Effector CD4-positive, alpha-beta T cell (primary cell): ENCODE results near the gene ZBED5.
"Not testable (repeated sequence)": the region's sequence is repeated elsewhere in the genome, so short reads cannot be mapped to it uniquely, and the experiment has no call there.

ENCODE experiments used
- DNase-seq: peaks from one replicate; pipeline ENCODE4 v3.0.0-alpha.2; 2020
- total RNA-seq: gene quantifications from one replicate; lab custom pipeline; 2026; lab: John Stamatoyannopoulos, UW

The ZBED5 gene
- total RNA-seq: 75.4 reads per million, percentile 77 among the genes with 10 or more reads in this experiment

DNA sequence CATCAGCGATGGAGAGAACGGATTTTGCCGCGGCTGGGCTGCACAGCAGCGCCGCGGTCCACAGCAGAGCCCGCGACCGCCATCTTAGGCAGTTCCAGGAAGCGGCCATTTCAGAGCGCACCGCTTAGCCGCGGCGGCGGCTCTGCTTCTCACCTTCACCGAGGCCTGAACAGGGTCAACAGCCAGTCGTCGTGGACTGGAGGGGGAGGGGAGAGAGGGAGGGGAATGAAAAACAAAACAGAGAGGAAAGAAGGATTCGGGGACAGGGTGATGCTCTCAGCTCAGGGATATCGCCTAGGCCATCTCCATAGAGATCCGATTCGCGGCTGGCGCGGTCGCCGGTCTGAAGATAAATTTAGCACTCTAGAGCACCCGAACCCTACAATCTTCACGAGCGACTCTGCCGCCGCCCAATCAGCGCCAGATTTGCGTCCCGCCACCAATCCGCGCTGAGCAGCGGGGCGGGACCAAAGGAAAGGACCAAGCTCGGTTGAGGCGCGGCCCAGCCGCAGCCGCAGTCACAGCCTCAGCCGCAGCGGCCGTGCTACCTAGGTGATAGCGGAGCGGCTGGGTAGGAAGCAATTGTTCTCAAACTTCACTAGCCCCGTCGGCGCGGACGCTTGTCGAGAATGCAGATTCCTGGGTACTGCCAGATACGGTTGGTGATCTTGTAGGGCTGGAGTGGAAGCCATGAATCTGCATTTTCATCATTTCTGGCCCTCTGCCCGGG is at the start of gene ZBED5:
TSS of gene ZBED5 (minus strand) at position 345 of the 730 bp plus-strand sequence. CDS start 3,108 bp downstream, outside the sequence.
- peak; percentile 90 for DNase-seq

GRCh38 chr11:10906521-10906920 is 48.7 kb upstream of the ZBED5 start:
- DNase-seq: no peak

DNA sequence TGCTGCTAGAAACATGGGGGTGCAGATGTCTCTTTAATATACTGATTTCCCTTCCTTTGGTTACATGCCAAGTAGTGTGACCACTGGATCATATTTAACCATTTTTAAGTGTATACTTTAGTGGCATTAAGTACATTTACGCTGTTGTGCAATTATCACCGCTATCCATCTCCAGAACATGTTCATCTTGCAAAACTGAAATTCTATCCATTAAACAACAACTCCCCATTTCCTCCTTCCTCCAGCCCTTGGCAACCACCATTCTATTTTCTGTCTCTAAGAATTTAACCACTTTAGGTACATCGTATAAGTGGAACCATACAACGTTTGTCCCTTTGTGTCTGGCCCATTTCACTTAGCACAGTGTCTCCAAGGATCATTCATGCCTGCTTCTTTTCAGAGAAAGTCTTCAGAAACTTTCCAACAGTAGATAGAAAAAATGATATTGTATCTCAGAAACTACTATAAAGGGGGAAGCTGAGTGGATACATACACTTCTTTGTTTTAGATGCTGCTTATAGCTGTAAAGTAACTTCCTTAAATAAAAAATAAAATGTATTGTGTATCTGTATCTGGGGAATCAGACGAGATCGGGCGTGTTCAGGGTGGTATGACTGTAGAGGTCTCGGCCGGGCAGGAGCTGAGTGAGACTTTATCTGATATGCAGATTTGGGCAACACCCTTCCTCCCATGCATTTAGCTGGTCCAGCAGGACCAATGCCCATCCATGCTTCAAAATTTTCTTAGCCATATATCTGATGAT is 44.6 kb upstream of the ZBED5 start:
- no peak for DNase-seq

DNA sequence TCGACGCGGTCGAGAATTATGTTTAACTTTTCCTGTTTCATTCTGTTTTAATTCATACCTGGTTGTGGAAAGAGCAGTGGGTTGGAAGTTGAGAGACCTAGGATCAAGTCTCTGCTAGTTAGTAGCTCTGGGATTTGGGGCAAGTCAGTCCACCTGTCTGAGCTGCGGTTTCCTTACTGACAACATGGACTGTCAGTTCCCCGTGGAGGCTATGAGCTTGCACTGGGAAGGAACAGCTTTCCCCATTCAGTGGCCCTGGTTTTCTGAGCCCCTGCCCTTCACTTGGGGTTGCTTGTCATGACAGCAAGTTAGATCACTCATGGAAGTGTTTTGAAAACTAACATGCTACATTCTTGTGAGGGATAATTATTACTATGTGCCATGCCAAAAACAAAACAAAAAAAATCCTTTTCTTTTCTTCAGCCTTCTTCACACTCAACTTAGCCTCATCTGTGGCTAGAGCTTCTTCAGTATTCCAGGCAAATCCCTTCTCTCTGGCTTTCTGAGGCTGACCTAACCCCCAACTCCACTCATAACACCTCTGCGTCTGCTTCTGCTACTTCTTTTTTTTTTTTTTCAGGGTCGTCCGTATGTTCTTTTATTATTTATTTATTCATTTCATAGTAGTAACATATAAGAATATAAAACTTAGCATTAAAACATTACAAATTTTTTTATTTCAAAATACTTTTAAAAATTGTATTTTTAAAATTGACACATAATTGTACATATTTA is 43.0 kb upstream of the ZBED5 start:
- no peak for DNase-seq

DNA sequence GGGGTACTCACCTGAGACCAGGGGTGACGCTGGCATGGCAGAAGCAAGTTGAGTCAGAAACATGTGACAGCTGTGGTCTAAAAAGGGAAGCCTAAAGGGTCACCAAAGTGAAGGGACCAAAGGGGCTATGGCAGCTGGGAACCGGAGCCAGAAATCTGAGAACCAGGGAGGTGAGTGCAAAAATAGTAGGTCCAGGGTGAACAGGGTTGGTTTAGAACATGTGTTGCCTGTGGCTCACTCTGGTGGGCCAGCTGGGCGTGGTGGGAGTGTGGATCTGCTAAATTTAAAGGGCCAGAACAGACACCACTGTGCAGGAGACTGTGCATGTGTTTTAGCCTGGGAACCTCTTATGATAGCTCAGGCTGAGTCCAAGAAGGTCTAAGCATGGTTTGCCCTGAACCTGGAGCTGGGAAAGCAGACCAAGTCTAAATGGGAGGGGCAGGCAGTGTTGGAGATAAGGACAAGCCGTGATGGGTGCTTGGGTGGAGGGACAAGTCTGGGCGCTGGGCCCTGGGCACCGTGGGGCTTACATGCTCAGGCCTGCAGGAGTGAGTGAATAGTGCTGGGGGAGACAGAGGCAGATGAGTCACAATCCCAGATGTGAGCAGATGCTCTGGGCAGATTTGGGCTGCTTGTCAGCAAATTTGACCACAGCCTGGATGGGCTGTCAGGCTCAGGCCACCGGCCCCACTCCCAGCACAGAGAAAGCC is 41.4 kb upstream of the ZBED5 start:
- no peak for DNase-seq

- no peak for DNase-seq
Observed at GRCh38 chr11:10898763-10899025, 40.8 kb upstream of the ZBED5 start.

DNA sequence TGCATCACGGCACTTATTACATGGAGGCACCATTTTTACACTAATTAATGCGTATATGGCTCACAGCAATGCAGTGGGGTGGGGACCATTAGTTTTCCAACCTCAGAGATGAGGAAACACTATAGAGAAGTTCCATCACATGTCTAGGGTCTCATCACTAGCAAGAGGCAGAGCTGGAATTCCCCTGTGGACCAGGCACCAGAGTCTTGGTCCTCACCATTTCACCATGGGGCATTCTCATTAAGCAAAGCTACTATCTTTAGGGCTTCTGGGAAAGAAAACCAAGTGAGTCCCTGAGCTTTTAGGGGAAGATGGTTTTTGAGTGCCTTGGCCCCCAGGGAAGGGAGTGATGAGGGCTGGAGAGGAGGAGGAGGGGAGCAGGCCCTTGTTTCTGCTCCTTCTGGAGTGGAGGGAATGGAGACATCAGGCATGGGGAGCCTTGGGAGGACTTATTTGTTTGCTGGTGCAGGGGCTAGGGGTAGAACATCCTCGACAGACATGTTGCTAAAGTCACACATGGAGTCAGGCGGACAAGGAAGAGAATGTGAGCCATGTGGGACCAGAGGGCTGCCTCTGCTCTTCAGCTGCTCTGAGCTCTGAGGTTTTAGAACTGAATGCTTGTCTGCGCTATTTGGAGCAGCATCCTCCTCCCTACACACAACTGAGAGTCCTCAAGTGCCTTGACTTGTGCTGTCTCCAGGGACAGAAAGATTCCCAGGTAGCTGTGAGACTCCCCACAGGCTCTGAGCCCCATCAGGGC is 40.3 kb upstream of the ZBED5 start:
- DNase-seq: no peak

DNA sequence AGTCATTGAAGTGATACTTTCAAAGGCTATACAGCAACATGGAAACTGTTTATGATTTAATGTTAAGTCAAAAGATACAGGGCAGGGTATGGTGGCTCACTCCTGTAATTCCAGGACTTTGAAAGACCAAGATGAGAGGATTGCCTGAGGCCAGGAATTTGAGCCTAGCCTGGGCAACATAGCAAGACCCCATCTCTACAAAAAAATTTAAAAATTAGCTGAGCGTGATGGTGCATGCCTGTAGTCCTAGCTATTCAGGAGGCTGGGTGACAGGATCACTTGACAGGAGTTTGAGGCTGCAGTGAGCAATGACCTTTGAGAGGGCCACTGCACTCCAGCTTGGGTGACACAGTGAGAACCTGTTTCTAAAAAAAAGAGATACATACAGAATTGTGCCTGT is 39.3 kb upstream of the ZBED5 start:
- DNase-seq: no peak

- DNase-seq: no peak
Observed at GRCh38 chr11:10896493-10896892, 38.6 kb upstream of the ZBED5 start.

GRCh38 chr11:10895285-10895684 is 37.4 kb upstream of the ZBED5 start:
- no peak for DNase-seq

GRCh38 chr11:10894666-10895065 is 36.8 kb upstream of the ZBED5 start:
- no peak for DNase-seq

DNA sequence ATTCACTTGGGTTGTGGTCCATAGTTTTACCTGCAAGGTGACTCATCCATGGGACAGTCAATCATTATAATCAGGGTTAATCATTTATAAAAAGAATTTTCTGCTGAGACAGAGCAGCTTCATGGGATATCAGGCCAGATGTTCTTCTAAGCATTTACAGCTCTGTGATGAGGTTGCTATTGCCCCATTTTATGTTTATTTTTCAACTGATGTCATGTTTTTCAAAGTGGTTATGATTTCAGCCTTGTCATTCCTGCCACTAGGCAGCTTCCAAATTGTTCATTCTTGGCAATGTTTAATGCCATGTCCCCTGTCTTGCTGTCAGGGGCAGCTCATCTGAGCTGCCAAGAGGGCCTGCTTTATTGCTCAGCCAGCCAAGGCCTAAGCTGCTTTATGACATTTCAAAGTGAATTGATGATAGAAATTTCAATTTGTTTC is 35.9 kb upstream of the ZBED5 start:
- DNase-seq: no peak

- no peak for DNase-seq
Observed at GRCh38 chr11:10892250-10892649, 34.4 kb upstream of the ZBED5 start.

DNA sequence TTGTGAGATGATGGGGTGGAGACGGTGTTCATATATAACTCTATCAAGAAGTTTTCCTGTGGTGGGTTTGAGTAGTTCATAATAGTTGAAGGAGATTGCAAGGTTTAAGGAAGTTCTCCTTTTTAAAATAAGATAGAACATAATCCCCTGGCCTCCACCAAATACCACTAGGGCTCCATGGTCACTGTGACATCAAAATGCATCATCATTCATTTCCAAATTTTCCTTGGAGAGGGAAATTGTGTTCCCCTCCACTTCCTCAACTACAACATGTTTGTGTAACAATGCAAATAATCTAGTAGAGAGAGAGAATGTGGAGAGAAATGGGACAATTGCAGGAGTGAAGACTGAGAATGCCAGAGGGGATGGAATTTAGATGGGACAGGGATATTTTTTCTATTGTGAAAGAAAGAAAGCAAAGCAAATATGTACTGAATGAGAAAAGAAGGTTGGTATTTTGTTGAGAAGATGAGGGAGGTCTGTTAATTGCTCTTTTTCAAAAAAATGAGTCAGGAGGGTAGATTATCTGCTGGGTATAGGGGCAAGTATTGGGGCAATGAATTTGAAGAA is 33.4 kb upstream of the ZBED5 start:
- DNase-seq: no peak

DNA sequence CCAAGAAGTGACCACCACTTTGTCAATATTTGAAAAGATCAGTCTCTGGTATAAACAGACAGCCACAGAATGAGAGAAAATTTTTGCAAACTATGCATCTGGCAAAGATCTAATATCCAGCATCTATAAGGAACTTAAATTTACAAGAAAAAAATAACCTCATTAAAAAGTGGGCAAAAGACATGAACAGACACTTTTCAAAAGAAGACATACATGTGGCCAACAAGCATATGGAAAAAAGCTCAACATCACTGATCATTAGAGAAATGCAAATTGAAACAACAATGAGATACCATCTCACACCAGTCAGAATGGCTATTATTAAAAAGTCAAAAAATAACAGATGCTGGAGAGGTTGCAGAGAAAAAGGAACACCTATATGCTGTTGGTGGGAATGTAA is 32.2 kb upstream of the ZBED5 start:
- not testable (repeated sequence) for DNase-seq

DNA sequence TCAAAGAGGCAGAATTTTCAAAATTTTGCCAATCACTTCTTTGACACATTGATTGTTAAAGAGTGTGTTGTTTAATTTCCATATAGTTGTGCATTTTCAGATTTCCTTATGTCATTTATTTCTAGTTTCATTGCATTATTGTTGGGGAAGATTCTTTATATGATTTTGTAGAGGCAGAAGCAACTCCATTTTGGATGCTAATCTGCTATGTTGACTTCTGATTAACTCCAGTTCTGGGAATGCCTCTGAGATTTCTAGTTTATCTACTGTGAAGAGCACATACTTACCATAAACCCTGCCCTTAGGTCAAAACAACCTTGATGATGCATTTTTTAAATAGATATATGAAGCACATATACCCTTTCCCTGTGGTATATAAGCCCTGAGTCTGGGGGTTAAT is 29.5 kb upstream of the ZBED5 start:
- no peak for DNase-seq

DNA sequence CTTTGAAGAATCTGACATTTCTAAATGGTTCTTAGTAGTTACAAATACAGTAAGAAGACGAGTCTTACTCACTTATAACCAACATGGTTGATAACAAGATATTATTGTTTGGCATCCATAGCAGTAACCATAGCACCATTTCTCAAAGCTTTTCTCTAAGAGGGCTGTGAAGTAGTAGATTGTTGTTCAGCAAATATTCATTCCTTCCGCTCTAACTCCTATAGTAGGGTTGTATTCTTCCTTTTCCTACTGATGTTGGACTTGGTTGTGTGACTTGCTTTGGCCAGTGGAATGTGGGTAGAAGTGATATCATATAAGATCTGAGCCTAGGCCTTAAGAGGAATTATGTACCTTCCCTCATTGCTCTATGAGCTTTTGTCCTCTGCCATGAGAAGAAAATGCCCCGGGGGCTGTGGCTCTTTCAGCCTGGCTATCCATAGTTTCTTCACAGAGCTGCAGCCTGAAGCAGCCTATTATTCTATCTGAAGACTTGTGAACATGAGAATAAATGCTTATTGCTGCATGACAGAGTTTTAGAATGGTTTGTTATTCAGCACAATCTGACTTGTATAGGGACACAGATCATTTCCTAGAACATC is 28.9 kb upstream of the ZBED5 start:
- no peak for DNase-seq

DNA sequence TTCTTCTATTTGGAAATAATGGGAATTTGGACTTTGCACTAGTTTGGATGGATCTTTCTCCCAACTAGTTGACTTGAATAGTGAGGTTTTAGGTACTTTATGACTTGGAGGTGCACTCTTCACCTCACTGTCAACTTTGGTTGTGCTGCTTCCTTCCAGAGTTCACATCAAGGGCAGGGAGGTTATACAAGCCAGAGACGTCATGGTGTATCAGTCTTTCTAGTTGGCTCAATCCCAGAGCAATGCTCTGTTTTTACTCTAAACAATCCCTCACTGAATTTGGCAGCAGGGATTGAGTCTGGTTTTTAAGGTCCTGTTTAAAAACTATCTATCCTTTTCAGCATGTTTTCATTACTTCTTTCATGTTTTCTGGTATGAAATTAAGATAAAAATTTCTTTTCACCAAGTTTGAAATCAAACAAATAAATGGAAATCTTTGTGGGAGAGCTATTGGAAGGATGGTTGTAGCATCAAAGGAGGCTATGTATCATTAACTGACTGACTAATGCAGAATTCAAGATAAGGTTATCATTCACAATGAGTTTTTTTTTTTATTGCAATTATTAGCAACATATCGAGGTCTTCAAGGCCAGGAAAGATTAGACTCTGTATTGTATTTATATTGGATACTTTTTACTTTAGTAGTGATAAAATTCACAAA is 28.0 kb upstream of the ZBED5 start:
- DNase-seq: no peak

DNA sequence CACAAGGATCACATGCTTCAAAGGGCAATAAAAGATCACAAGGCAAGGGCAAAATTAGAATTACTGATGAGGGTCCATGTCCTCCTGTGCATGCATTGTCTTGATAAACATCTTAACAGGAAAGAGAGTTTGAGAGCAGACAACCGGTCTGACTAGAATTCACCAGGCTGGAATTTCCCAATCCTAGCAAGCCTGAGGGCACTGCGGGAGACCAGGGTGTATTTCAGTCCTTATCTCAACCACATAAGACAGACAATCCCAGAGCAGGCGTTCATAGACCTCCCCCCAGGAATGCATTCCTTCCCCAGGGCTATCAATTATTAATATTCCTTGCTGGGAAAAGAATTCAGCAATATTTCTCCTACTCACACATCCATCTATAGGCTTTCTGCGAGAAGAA is 26.4 kb upstream of the ZBED5 start:
- DNase-seq: not testable (repeated sequence)

- no peak for DNase-seq
Observed at GRCh38 chr11:10881892-10882291, 24.0 kb upstream of the ZBED5 start.
